ENCODE measurements around the gene HLX.
A peak's percentile ranks its signal among the peaks of the same experiment; 100 is the strongest.

Gene HLX

DNA sequence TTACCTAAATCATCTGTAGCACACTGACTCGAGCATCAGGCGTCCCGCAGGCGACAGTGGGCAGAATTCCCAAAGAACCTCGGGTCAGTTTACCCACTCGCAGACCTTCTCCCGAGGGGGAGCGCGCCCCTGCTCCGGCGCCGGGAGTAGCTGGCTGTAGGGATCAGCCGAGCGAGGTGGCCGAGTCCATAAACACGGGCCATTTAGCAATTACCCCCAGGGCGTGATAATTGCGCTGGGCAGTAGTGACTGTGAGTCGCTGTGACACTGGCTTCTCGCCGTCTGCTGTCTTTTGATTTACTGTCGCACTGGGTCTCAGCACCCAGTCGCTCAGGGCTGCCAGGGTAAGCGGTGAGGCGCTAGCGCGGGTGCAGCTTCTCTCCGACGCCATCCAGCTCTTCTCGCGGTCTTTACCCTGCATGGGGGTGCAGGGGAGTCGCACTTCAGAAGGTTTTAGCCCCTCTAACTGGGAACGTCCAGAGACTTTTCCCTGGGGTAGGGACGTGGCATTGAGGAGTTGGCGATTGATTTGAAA, 16.2 kb downstream of the HLX start:
- DNase-seq (ENCODE audit: low spot score) = no peak

- DNase-seq (ENCODE audit: low spot score) = no peak
These were observed 16.8 kb downstream of the HLX start for GRCh38 chr1:220896092-220896491.

DNA sequence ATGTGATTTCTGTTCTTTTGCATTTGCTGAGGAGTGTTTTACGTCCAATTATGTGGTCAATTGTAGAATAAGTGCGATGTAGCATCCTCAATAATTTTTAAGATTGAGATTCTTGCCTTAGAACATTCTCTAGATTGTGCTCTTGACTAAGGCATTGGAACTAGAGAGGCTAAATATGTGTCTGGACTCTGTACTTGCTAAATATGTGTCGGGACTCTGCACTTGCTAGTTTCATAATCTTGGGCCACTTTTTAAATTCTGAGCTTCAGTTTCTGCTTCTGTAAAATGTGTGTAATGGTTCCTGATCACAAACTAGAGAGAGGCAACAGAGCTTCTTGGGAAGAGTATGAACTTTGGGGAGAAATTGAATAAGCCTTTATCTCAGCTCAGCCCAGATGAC, 21.6 kb downstream of the HLX start:
- no peak for DNase-seq (ENCODE audit: low spot score)

DNA sequence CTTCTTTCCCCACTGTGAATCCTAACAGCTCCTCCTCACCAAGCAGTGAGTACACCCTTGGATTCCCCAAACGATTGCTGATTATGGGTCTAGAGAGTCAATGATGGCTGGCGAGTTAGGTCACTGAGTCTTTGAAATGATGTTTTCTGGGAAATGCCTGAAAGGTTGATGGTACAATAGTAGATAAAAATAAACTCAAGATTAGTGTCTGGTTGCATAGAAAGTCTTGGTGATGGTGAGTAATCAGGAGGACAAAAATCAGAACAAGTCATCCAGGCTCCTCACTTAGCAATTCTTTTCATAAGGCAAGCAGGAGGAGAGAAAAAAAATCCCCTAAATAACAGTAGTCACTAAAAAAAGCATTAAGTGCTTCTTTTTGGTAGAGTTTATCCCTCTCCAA, 22.6 kb downstream of the HLX start:
- DNase-seq (ENCODE audit: low spot score) = no peak

GRCh38 chr1:220902916-220903315, 23.7 kb downstream of the HLX start:
- DNase-seq (ENCODE audit: low spot score) = no peak

- no peak for DNase-seq (ENCODE audit: low spot score)
These were observed 25.6 kb downstream of the HLX start for GRCh38 chr1:220904876-220905275.

DNA sequence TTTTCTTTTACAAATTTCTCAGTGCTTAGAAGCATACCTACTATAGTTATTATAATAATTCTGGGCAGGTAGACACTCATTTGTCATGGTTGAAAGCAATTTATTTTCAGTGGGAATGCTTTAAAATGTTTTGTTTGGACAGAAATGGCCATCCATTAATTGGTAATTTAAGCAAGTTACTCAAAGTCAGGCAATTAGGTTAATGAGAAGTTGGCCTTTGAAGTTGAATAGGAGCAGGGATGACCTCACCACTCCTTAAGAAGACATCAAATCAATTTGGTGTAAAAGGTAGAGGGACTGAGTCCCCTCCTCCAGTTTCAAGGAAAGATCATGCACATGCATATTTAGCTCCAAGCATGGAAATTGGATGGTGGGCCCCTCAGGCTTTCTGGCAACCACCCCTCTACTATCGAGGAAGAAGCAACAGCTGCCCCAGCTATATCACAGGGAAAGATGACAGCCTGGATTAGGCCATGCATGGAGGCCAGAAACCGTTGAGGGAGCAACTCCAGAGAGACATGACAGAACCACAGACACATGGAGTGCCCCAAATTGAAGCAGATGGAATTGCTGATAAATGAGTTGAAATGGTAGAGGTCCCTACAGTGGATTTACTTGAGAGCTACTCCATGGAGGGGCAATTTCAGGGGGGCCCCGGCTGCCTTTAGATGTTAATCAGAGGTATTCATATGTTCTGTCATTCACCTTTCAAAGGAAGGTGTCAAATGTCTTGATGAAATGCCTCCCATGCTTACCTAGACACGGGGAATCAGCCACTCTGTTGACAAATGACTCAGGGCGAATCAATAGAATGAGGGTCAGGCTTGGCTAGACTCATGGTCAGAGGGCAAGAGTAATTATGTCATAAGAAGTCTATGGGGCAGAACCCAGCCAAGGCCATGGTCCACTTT, 26.7 kb downstream of the HLX start:
- no peak for DNase-seq (ENCODE audit: low spot score)

DNA sequence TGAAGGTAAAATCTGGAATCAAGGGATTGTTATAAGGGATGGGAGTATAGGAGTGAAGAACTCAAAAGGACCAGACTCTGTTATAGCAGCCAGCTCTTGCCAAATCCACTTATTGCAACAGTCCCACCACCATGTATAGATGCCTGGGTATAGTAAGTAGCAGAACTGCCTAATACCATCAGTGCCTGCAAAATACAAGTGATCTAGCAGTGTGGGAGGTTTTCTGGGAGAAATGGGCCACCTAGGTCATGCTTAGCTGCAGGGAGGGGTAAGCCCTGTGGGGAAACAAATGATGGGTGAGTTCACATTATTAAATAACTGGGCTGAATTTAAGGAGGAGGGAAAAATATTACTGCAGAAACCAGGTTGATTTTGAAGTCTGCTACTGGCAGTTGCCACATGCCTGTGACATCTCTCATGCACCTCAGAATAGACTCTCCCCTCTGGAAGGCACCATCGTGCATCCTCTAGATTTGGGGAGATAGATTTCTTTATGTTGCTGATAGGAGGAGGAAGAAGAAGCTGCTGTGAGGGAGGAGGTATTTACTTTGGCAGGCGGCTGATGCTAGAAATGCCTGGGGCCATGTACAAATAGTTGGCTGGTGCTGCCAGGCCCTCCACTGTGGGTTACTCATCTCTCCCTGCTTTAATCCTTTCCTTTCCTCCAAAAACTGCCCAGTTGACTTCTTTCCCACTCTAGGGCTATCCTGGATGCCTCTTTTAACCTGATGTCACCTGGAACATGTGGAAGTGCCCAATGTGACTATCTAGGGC, 27.5 kb downstream of the HLX start:
- no peak for DNase-seq (ENCODE audit: low spot score)

DNA sequence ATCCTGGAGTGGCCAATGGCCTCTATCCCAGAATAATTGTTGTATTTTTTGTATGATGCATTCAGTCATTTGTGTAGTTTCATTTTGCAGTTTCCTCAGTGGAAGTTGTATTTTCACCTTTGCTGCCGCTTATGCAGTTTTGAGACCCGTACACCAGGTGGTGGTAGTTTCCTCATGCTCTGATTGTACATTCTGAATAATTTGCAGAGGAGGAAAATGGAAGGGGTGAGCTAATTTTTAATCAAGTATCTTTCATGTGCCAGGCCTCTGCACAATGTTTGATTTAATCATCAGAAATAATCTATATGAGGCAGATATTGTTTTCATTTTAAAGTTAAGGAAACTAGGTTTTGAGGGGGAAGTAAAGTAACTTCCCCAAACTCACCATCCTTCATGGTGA, 29.5 kb downstream of the HLX start:
- DNase-seq (ENCODE audit: low spot score) = no peak

- no peak for DNase-seq (ENCODE audit: low spot score)
These were observed 30.8 kb downstream of the HLX start for GRCh38 chr1:220910021-220910420.

DNA sequence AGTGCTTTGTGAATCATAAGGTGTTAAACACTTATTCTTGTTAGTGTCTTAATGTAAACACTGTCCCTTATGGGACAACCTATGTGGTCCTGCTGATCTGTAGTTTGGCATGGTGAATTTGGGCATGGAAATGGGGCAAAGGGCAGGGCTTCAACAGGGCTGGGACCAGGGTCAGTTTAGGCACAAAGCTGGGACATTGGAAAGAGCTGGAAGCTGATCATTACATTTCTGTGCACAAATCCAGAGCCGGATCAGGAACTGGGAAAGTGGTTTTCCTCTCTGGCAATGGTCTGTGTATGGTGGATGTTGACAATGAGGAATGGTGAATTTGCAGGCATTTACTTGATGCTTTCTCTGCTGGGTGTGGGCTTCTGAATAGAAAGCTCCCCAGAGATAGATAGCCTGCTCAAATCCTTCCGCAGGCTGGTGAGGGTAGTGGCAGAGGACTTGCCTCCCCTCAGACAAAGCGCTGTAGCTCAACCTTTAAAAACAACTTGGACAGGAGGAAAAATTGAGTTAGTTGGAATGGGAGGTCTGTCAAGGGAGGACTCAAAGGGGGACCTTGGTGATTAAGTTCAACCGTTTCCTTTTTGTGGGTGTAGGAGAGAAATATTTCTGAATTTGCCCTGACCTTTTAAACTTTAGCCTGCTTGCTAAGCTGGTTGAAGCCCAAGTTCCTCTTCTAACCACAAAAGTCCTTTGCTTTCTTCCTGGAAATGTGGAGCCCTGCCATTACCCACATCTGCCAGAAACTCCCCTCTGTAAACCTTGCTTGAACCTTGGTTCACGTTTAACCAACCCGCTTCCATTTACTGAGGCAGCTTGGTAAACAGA, 35.3 kb downstream of the HLX start:
- DNase-seq (ENCODE audit: low spot score) = peak; percentile 3

DNA sequence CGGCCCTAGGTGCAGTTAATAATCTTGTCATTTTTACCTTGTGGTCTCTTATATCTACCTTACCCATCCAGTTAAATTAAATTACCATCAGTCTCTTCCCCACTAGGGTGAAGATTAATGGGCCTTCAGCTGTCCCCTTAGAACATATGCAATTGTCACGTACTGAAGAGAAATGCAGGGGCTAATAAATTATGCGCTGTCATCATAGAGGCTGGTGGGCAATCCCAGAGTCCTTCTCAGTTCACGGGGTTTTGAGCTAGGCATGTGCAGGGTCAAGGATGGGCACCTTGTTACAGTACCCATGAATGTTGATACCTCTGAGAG, 35.8 kb downstream of the HLX start:
- no peak for DNase-seq (ENCODE audit: low spot score)

GRCh38 chr1:220915954-220916353, 36.7 kb downstream of the HLX start:
- DNase-seq (ENCODE audit: low spot score) = no peak

DNA sequence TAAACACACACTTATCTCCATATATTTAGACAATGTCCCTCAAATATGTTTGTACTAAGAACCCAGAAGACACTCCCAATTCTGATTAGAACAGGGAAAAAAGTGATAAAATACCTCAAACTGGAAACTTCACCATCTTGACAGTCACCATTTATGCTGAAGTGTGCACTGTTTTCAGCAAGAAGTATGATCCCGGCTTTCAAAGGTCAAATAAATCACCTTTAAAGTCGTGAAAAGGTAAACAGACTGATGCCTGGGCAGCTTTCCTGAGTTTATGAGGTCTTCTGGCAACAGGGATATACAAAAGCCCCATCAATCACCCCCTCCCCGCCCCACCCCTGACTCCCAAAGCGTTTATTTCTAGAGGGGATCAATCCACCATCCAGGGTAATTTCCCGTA, 37.9 kb downstream of the HLX start:
- no peak for DNase-seq (ENCODE audit: low spot score)

DNA sequence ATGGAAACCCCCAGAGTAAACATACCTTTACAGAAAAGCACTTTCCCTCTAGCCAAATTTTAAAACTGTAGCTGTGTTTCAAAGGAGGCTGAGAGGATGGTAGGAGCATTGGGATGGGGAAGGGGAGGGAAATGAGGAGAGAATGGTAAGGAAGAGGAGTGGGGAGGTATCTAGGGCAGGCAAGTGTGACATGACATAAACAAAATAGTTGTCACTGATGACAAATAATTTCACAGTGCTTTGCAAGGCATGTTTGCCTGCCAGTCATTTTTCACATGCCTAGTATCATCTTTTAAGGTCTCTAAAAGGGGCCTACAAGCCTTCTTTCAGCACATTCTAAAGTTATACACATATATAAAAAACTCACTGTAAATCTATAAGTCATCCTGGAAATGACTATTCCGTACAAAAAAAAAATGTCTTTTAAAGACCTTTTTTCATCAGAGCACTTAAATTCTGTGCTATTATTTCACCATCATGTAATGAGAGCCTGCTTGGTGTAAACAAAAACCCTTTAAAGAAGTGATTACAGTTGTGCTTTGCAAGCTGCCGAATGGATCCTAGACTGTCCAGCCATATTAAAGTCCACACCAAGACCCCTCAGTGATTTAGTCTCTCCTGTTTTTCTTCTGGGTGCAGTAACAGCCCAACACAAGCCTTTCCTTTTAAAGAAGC, 38.4 kb downstream of the HLX start:
- DNase-seq (ENCODE audit: low spot score) = no peak

- DNase-seq (ENCODE audit: low spot score) = no peak
These were observed 39.2 kb downstream of the HLX start for GRCh38 chr1:220918285-220918951.

GRCh38 chr1:220920967-220921366, 41.7 kb downstream of the HLX start:
- no peak for DNase-seq (ENCODE audit: low spot score)

GRCh38 chr1:220921498-220921897, 42.3 kb downstream of the HLX start:
- no peak for DNase-seq (ENCODE audit: low spot score)

GRCh38 chr1:220921971-220922635, 42.9 kb downstream of the HLX start:
- DNase-seq (ENCODE audit: low spot score) = no peak

- DNase-seq (ENCODE audit: low spot score) = no peak
These were observed 43.7 kb downstream of the HLX start for GRCh38 chr1:220922951-220923350.

All from globus pallidus (tissue), 1 donor.